H9 (cell line): Measurements from ENCODE around the gene CNOT11. TPM values are rescaled to one million over a fixed set of nuclear protein-coding genes. Genes with fewer than 3 reads are reported as not detected.
"Not testable (repeated sequence)": the region's sequence is repeated elsewhere in the genome, so short reads cannot be mapped to it uniquely, and the experiment has no call there.

Experiments used
- DNase-seq: peaks from one replicate; pipeline ENCODE4 v3.0.0-alpha.2; 2017
- H2AFZ ChIP-seq: one replicate; pipeline ENCODE4 v1.6.1; 2013; ENCODE audit warnings: mild to moderate bottlenecking, low read length, control low read depth, moderate library complexity
- H2AK5ac ChIP-seq: 2 replicates; pipeline ENCODE4 v1.6.1; 2013; ENCODE audit warnings: low read length, control low read depth, mixed read lengths; ENCODE audit not compliant: insufficient read length
- H2BK120ac ChIP-seq: one replicate; pipeline ENCODE4 v1.6.1; 2013; ENCODE audit warnings: low read depth, mild to moderate bottlenecking, low read length, control low read depth, inconsistent platforms; ENCODE audit not compliant: poor library complexity, severe bottlenecking
- H2BK12ac ChIP-seq: 2 replicates; pipeline ENCODE4 v1.6.1; 2013; ENCODE audit warnings: low read length, control low read depth, mixed read lengths, low read depth; ENCODE audit not compliant: insufficient read length
- H2BK15ac ChIP-seq: 2 replicates; pipeline ENCODE4 v1.6.1; 2013; ENCODE audit warnings: low read depth, low read length, control low read depth
- H2BK20ac ChIP-seq: one replicate; pipeline ENCODE4 v1.6.1; 2013; ENCODE audit warnings: low read depth, mild to moderate bottlenecking, low read length, control low read depth, inconsistent platforms; ENCODE audit not compliant: poor library complexity, severe bottlenecking
- H2BK5ac ChIP-seq: 2 replicates; pipeline ENCODE4 v1.6.1; 2013; ENCODE audit warnings: low read length, control low read depth, mixed read lengths; ENCODE audit not compliant: insufficient read length
- H3K14ac ChIP-seq: 2 replicates; pipeline ENCODE4 v1.6.1; 2013; ENCODE audit warnings: low read length, control low read depth; ENCODE audit not compliant: insufficient read depth
- H3K18ac ChIP-seq: 2 replicates; pipeline ENCODE4 v1.6.1; 2013; ENCODE audit warnings: low read depth, mild to moderate bottlenecking, mixed read lengths, low read length, control low read depth; ENCODE audit not compliant: insufficient read length
- H3K23ac ChIP-seq: 2 replicates; pipeline ENCODE4 v1.6.1; 2013; ENCODE audit warnings: low read length, control low read depth, mixed read lengths, low read depth; ENCODE audit not compliant: insufficient read length
- H3K23me2 ChIP-seq: 2 replicates; pipeline ENCODE4 v1.6.1; 2013; ENCODE audit warnings: low read depth, mild to moderate bottlenecking, mixed read lengths, low read length, control low read depth; ENCODE audit not compliant: insufficient read length, poor library complexity, severe bottlenecking
- H3K27ac ChIP-seq: 2 replicates; pipeline ENCODE4 v1.5.1; 2013; ENCODE audit warnings: low read length, control low read depth, mixed read lengths, low read depth; ENCODE audit not compliant: insufficient read length
- H3K27me3 ChIP-seq: 2 replicates; pipeline ENCODE4 v1.6.1; 2013; ENCODE audit warnings: low read length, control low read depth, inconsistent platforms; ENCODE audit not compliant: insufficient read depth
- H3K4ac ChIP-seq: 2 replicates; pipeline ENCODE4 v1.6.1; 2013; ENCODE audit warnings: low read depth, mild to moderate bottlenecking, control low read depth, inconsistent platforms, low read length, moderate library complexity
- H3K4me1 ChIP-seq: 2 replicates; pipeline ENCODE4 v1.6.1; 2013; ENCODE audit warnings: low read length, control low read depth, inconsistent platforms; ENCODE audit not compliant: insufficient read depth
- H3K4me2 ChIP-seq: 2 replicates; pipeline ENCODE4 v1.6.1; 2013; ENCODE audit warnings: low read length, control low read depth, mixed read lengths; ENCODE audit not compliant: insufficient read length, insufficient read depth
- H3K56ac ChIP-seq: 2 replicates; pipeline ENCODE4 v1.6.1; 2013; ENCODE audit warnings: low read depth, mild to moderate bottlenecking, mixed read lengths, low read length, control low read depth; ENCODE audit not compliant: insufficient read length
- H3K79me1 ChIP-seq: 2 replicates; pipeline ENCODE4 v1.6.1; 2013; ENCODE audit warnings: low read depth, mild to moderate bottlenecking, moderate library complexity, low read length, control low read depth, inconsistent platforms; ENCODE audit not compliant: insufficient read depth, poor library complexity, severe bottlenecking
- H3K79me2 ChIP-seq: 2 replicates; pipeline ENCODE4 v1.6.1; 2013; ENCODE audit warnings: low read length, control low read depth, inconsistent platforms; ENCODE audit not compliant: insufficient read depth
- H3K9ac ChIP-seq: 2 replicates; pipeline ENCODE4 v1.6.1; 2013; ENCODE audit warnings: low read length, control low read depth, mixed read lengths; ENCODE audit not compliant: insufficient read length; ENCODE audit errors: extremely low read depth
- H3K9me3 ChIP-seq: one replicate; pipeline ENCODE4 v1.6.1; 2013; ENCODE audit warnings: low read depth, low read length, inconsistent platforms; ENCODE audit not compliant: control insufficient read depth
- H3T11ph ChIP-seq: one replicate; pipeline ENCODE4 v1.6.1; 2013; ENCODE audit warnings: mild to moderate bottlenecking, low read length, control low read depth, inconsistent platforms
- H4K20me1 ChIP-seq: one replicate; pipeline ENCODE4 v1.6.1; 2013; ENCODE audit not compliant: control insufficient read depth, insufficient read length, insufficient read depth
- H4K5ac ChIP-seq: 2 replicates; pipeline ENCODE4 v1.6.1; 2013; ENCODE audit warnings: low read depth, mild to moderate bottlenecking, mixed read lengths, low read length, control low read depth; ENCODE audit not compliant: insufficient read length
- H4K8ac ChIP-seq: replicated peaks from 2 replicates; pipeline ENCODE4 v1.6.1; 2013; ENCODE audit warnings: low read length, control low read depth, mixed read lengths, low read depth; ENCODE audit not compliant: insufficient read length
- H4K91ac ChIP-seq: 2 replicates; pipeline ENCODE4 v1.6.1; 2013; ENCODE audit warnings: low read depth, mild to moderate bottlenecking, moderate library complexity, mixed read lengths, low read length, control low read depth; ENCODE audit not compliant: insufficient read length
- H3K27ac Mint-ChIP-seq, 3 experiments: 2 replicates in 2 of 3; 3 replicates in 1 of 3; pipeline ENCODE4 v1.8.0; 2020 to 2021; ENCODE audit warnings: mixed read lengths in 3 of 3, mild to moderate bottlenecking in 1 of 3, moderate library complexity in 1 of 3
- H3K27me3 Mint-ChIP-seq: 2 replicates; pipeline ENCODE4 v1.8.0; 2021; ENCODE audit warnings: low read depth, mild to moderate bottlenecking, moderate library complexity, mixed read lengths
- H3K36me3 Mint-ChIP-seq, 3 experiments: 2 replicates in 2 of 3; 3 replicates in 1 of 3; pipeline ENCODE4 v1.8.0; 2020 to 2021; ENCODE audit warnings: low read depth in 3 of 3, mixed read lengths in 3 of 3; ENCODE audit not compliant: insufficient read depth in 1 of 3
- H3K4me1 Mint-ChIP-seq, 2 experiments: 2 replicates each; pipeline ENCODE4 v1.8.0; 2020; ENCODE audit warnings: mixed read lengths in 2 of 2
- H3K4me3 Mint-ChIP-seq, 2 experiments: 2 replicates in 1 of 2; 3 replicates in 1 of 2; pipeline ENCODE4 v1.8.0; 2020 to 2021; ENCODE audit warnings: mild to moderate bottlenecking in 2 of 2, mixed read lengths in 2 of 2, moderate library complexity in 1 of 2
- H3K9me3 Mint-ChIP-seq, 2 experiments: 2 replicates in 1 of 2; 3 replicates in 1 of 2; pipeline ENCODE4 v1.8.0; 2020; ENCODE audit warnings: mild to moderate bottlenecking in 2 of 2, mixed read lengths in 2 of 2, moderate library complexity in 1 of 2
- CTCF ChIP-seq: fragments of 200-600 bp; sonication (generic); conservative IDR thresholded peaks from 3 replicates; pipeline ENCODE4 v1.8.0; 2021; ENCODE audit warnings: antibody characterized with exemption, mild to moderate bottlenecking
- WGBS: extraction: QIAGEN DNeasy Blood & Tissue Kit; methylation state at CpG from one replicate; pipeline ENCODE4 v1.1.7; 2013; ENCODE audit warnings: missing lambda C conversion rate, low lambda C conversion rate, mixed read lengths; ENCODE audit not compliant: insufficient read length; ENCODE audit errors: extremely low coverage; 5-methylcytosine and 5-hydroxymethylcytosine counted together
- total RNA-seq: library from RNA; stranded (reverse); gene quantifications from 2 replicates; pipeline ENCODE4 v1.2.1, GENCODE V29; 2021

CNOT11 gene
- total RNA-seq, 1 experiment from 2014 or later, result 46.8 TPM

GRCh38 chr2:101238930-101239759, 13.5 kb upstream of the CNOT11 start:
- Histone ChIP-seq H3K79me1 (no peaks in the 10 kb centered on the region), H4K91ac (no peak overlapping the region), H3K23me2 (no peaks in the 10 kb centered on the region), H3K9me3 (no peaks in the 10 kb centered on the region), H3K27ac (no peak overlapping the region), H3K4me1 (no peaks in the 10 kb centered on the region), H2BK5ac (no peak overlapping the region), H3K27me3 (no peaks in the 10 kb centered on the region), H4K5ac (no peak overlapping the region), H2AFZ (no peak overlapping the region), H3K9ac (no peak overlapping the region), H3K56ac (no peak overlapping the region), H2BK15ac (no peak overlapping the region), H2BK120ac (no peak overlapping the region), H4K20me1 (no peaks in the 10 kb centered on the region), H2BK20ac (no peak overlapping the region), H4K8ac (no peak overlapping the region), H3T11ph (no peak overlapping the region), H3K4me2 (no peak overlapping the region), H3K4ac (no peak overlapping the region), H3K18ac (no peak overlapping the region), H2BK12ac (no peak overlapping the region), H3K79me2 (no peaks in the 10 kb centered on the region), H3K23ac (no peak overlapping the region), H2AK5ac (no peak overlapping the region), H3K14ac (no peak overlapping the region)
- no peak overlapping the region for H3K4me3 Mint-ChIP-seq
- no peak overlapping the region for H3K27ac Mint-ChIP-seq
- no CpG with 5 or more reads among the region's 12 CpGs for WGBS
- H3K27me3 Mint-ChIP-seq, result no peaks in the 10 kb centered on the region; the same call in 1 of the 2 replicates
- peaks cover 8 to 11% of the 10 kb centered on the region in 2 experiments for H3K9me3 Mint-ChIP-seq
- H3K36me3 Mint-ChIP-seq, result peaks cover 4 to 9% (median 7%) of the 10 kb centered on the region in 3 experiments; a peak in 6 of 7 replicates
- TF ChIP-seq CTCF, result no peak
- peaks cover 8 to 19% of the 10 kb centered on the region in 2 experiments for H3K4me1 Mint-ChIP-seq
- DNase-seq, result no peak

- not testable (repeated sequence) for H3K23ac ChIP-seq, H4K20me1 ChIP-seq, H2AK5ac ChIP-seq, H3K27ac ChIP-seq, H3K27me3 Mint-ChIP-seq, H4K91ac ChIP-seq, H2AFZ ChIP-seq, H2BK20ac ChIP-seq, H4K8ac ChIP-seq, H3K36me3 Mint-ChIP-seq, H2BK5ac ChIP-seq, H3K9me3 ChIP-seq, H3K27ac Mint-ChIP-seq, H2BK12ac ChIP-seq, H3K14ac ChIP-seq, H3K79me1 ChIP-seq, H3K79me2 ChIP-seq, DNase-seq, H3K56ac ChIP-seq, H4K5ac ChIP-seq, H3K4me2 ChIP-seq, H3K27me3 ChIP-seq, H3K4me1 ChIP-seq, H3K4me3 Mint-ChIP-seq, H3T11ph ChIP-seq, H3K4ac ChIP-seq, H2BK120ac ChIP-seq, H3K9ac ChIP-seq, H3K18ac ChIP-seq, H3K23me2 ChIP-seq, H2BK15ac ChIP-seq
- WGBS, result no CpG with 5 or more reads among the region's 2 CpGs
- Mint-ChIP-seq H3K4me1 (peaks cover 8 to 21% of the 10 kb centered on the region in 2 experiments), H3K9me3 (peaks cover 7 to 12% of the 10 kb centered on the region in 2 experiments; a peak in 4 of 5 replicates)
These were observed 12.9 kb upstream of the CNOT11 start for GRCh38 chr2:101239760-101240118.
